LNCAP (cell line): Measurements from ENCODE around the gene MT1E.

ENCODE experiments used
- CTCF ChIP-seq: fragments of 450-650 bp; IDR thresholded peaks from 2 replicates; pipeline ENCODE4 v1.5.1; 2017; ENCODE audit warnings: mild to moderate bottlenecking

Gene MT1E

GRCh38 chr16:56604966-56605365 lies 20.6 kb upstream of the MT1E start:
- TF ChIP-seq CTCF = no peak

GRCh38 chr16:56605475-56605874 lies 20.1 kb upstream of the MT1E start:
- TF ChIP-seq CTCF = no peak

GRCh38 chr16:56606071-56606475 lies 19.5 kb upstream of the MT1E start:
- TF ChIP-seq CTCF = no peak

- TF ChIP-seq CTCF = no peak
These were observed 19.0 kb upstream of the MT1E start for GRCh38 chr16:56606476-56607108.

GRCh38 chr16:56607109-56607618 lies 18.4 kb upstream of the MT1E start:
- TF ChIP-seq CTCF = no peak

GRCh38 chr16:56607675-56608042 lies 17.9 kb upstream of the MT1E start:
- TF ChIP-seq CTCF = no peak

- no peak for TF ChIP-seq CTCF
These were observed 17.3 kb upstream of the MT1E start, which contains the start of gene MT2A for GRCh38 chr16:56608043-56608875. Gene MT2A (plus strand): TSS chr16:56608584. CDS start chr16:56608656, 72 bp downstream.
